CD4-positive, alpha-beta T cell treated with Interleukin-17A for 4 hours (primary cell): ENCODE data around the gene CAMTA1.

ENCODE experiments used
- DNase-seq: peaks from one replicate; pipeline ENCODE4 v3.0.0-alpha.2; 2020; ENCODE audit warnings: mixed read lengths

Gene CAMTA1

GRCh38 chr1:7572654-7573152 is 787.4 kb downstream of the CAMTA1 start:
- DNase-seq, result no peak

- DNase-seq, result no peak
Observed at GRCh38 chr1:7573481-7573880, 788.2 kb downstream of the CAMTA1 start.

- no peak for DNase-seq
Observed at GRCh38 chr1:7574121-7575040, 789.1 kb downstream of the CAMTA1 start.

GRCh38 chr1:7575041-7575400 is 789.8 kb downstream of the CAMTA1 start:
- no peak for DNase-seq

- DNase-seq, result no peak
Observed at GRCh38 chr1:7576946-7577657, 791.8 kb downstream of the CAMTA1 start.

- no peak for DNase-seq
Observed at GRCh38 chr1:7578206-7578605, 793.0 kb downstream of the CAMTA1 start.

- no peak for DNase-seq
Observed at GRCh38 chr1:7579016-7579415, 793.8 kb downstream of the CAMTA1 start.

GRCh38 chr1:7579831-7580804 is 794.9 kb downstream of the CAMTA1 start:
- no peak for DNase-seq

- DNase-seq, result no peak
Observed at GRCh38 chr1:7580923-7581753, 795.9 kb downstream of the CAMTA1 start.

- DNase-seq, result no peak
Observed at GRCh38 chr1:7581754-7582459, 796.7 kb downstream of the CAMTA1 start.

GRCh38 chr1:7582460-7582972 is 797.3 kb downstream of the CAMTA1 start:
- DNase-seq, result no peak

GRCh38 chr1:7583291-7584096 is 798.2 kb downstream of the CAMTA1 start:
- no peak for DNase-seq

- DNase-seq, result no peak
Observed at GRCh38 chr1:7584157-7584556, 798.9 kb downstream of the CAMTA1 start.

- DNase-seq, result no peak
Observed at GRCh38 chr1:7584643-7585042, 799.4 kb downstream of the CAMTA1 start.

GRCh38 chr1:7585216-7585907 is 800.1 kb downstream of the CAMTA1 start:
- no peak for DNase-seq

GRCh38 chr1:7586031-7586941 is 801.0 kb downstream of the CAMTA1 start:
- DNase-seq, result no peak

GRCh38 chr1:7587108-7587772 is 802.0 kb downstream of the CAMTA1 start:
- DNase-seq, result no peak
